ENCODE measurements around the gene MYH7. TPM values are rescaled to one million over a fixed set of nuclear protein-coding genes. Genes with fewer than 3 reads are reported as not detected.
"Not testable (repeated sequence)": the region's sequence is repeated elsewhere in the genome, so short reads cannot be mapped to it uniquely, and the experiment has no call there.

MYH7 gene
- total RNA-seq, 4 donors from 2014 or later, result 0.27 TPM; not detected in 3

GRCh38 chr14:23389396-23389795 lies 46.1 kb downstream of the MYH7 start:
- no peak for TF ChIP-seq POLR2A (IDR thresholded peaks at IDR 0.05)
- TF ChIP-seq, protein P1, sequence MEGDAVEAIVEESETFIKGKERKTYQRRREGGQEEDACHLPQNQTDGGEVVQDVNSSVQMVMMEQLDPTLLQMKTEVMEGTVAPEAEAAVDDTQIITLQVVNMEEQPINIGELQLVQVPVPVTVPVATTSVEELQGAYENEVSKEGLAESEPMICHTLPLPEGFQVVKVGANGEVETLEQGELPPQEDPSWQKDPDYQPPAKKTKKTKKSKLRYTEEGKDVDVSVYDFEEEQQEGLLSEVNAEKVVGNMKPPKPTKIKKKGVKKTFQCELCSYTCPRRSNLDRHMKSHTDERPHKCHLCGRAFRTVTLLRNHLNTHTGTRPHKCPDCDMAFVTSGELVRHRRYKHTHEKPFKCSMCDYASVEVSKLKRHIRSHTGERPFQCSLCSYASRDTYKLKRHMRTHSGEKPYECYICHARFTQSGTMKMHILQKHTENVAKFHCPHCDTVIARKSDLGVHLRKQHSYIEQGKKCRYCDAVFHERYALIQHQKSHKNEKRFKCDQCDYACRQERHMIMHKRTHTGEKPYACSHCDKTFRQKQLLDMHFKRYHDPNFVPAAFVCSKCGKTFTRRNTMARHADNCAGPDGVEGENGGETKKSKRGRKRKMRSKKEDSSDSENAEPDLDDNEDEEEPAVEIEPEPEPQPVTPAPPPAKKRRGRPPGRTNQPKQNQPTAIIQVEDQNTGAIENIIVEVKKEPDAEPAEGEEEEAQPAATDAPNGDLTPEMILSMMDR (IDR thresholded peaks at IDR 0.05), result no peak
- WGBS, 2 donors, result 70 to 74% methylated on average over 10 to 12 of the region's 12 CpGs
- DNase-seq, result no peak
- Histone ChIP-seq H3K27ac (no peak overlapping the region), H3K4me3 (replicated peaks in 1 of 3) (no peak overlapping the region), H3K36me3 (no peaks in the 10 kb centered on the region), H3K4me1 (no peaks in the 10 kb centered on the region), H3K9me3 (no peaks in the 10 kb centered on the region), H3K27me3 (no peaks in the 10 kb centered on the region)
- intact Hi-C loops (cut with DNase I), result loop anchor here (10.0 kb wide), 1 partner anchor 275 kb away; the partner anchor contains the start of gene CEBPE

DNA sequence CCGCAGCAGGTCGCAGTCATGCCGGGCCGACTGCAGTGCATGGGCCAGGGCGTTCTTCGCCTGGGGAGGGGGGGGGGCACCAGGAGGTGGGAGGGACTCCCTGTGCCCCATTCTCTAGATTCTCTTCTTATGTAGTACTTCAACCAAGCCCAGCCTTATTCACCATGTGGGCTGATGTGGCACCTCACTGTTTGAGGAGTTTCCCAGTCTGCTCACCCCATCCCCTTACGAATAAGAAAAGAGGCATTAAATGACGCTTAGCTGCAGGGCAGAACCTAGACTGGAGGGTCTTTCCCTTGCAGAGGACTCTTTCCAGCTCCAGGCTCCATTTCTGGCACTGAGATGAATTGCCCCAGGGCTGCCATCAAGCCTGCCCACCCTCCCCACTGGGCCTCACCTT lies 46.5 kb downstream of the MYH7 start:
- TF ChIP-seq POLR2A (IDR thresholded peaks at IDR 0.05), result no peak
- TF ChIP-seq, protein P1 (IDR thresholded peaks at IDR 0.05), result no peak
- 87 to 88% methylated on average over 8 of the region's 8 CpGs for WGBS, 2 donors
- Histone ChIP-seq H3K36me3 (no peaks in the 10 kb centered on the region), H3K27me3 (no peaks in the 10 kb centered on the region), H3K4me3 (replicated peaks in 1 of 3) (no peak overlapping the region), H3K9me3 (no peaks in the 10 kb centered on the region), H3K27ac (no peak overlapping the region), H3K4me1 (no peaks in the 10 kb centered on the region)
- intact Hi-C loops (cut with DNase I), result loop anchor here (10.0 kb wide), 1 partner anchor 274 kb away; the partner anchor contains the start of gene CEBPE
- no peak for DNase-seq

DNA sequence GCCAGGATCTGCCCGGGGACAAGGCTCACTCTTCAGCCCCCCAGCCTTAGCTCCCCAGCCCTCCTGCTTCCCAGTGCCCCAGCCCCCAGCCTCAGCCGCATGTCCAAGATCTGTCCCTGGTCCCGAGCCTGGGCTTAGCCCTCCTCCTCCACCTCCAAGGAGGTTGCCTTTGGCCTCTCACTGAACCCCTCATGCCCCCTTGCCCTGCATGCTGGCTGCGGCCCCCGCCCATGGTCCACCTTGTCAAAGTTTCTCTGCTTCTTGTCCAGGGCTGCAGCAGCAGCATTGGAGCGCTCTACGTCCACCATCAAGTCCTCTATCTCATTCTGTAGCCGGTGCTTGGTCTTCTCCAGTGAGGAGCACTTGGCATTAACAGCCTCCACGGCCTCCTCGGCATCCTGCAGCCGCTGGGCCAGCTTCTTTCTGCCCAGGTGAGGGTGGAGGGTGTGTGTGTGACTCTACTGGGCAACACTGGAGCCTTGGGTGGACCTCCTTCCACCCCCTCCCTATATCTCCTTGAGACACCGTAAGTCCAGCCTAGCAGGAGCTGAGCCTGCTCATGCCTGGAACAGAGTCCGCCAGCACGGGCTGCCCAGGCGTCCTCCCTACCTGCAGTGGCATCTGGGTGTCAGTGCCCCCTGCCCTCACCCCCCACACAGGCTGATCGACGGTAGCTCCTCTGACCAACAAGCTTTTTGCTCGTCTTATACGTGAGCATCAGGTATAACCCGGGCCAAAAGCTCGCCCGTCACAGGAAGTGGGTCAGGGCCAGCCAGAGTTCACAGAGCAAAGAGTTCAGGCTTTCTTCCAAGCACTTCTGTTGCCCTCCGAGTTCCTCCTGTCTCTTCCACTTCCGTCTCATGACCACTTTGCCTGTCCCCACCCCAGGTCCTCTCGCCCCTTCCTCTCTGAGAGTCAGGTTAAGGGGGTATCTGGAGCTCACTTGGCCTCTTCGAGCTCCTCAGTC lies 47.3 kb downstream of the MYH7 start:
- WGBS, 2 donors, result 70 to 77% methylated on average over 23 to 26 of the region's 26 CpGs
- intact Hi-C loops (cut with DNase I), result loop anchor here (10.0 kb wide), 1 partner anchor 273 kb away; the partner anchor contains the start of gene CEBPE
- TF ChIP-seq, protein P1 (IDR thresholded peaks at IDR 0.05), result no peak
- no peak for TF ChIP-seq POLR2A (IDR thresholded peaks at IDR 0.05)

DNA sequence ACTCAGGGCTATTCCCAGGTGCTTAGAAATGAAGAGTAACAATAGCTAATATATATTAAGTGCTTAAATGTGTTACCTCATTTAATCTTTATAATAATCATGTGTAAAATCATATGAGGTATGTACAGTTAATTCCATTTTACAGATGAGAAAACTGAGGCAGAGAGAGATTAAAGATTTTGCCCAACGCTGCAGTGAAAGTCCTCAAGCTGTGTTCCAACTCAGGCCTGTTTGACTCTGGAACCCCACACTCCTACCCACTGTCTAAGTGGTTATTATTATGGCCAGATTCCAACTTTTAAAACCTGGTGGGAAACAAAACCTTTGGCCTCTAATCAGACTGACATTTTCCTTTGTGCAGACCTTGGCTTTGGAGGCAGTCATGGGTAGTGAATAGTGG lies 48.5 kb downstream of the MYH7 start:
- Histone ChIP-seq H3K27ac (no peak overlapping the region), H3K27me3 (no peaks in the 10 kb centered on the region), H3K9me3 (no peaks in the 10 kb centered on the region), H3K36me3 (no peaks in the 10 kb centered on the region), H3K4me3 (replicated peaks in 1 of 3) (no peak overlapping the region), H3K4me1 (no peaks in the 10 kb centered on the region)
- TF ChIP-seq, protein P1 (IDR thresholded peaks at IDR 0.05), result no peak
- no peak for TF ChIP-seq POLR2A (IDR thresholded peaks at IDR 0.05)
- 83 to 84% methylated on average over 1 of the region's 1 CpG for WGBS, 2 donors
- no peak for DNase-seq
- intact Hi-C loops (cut with DNase I), result loop anchor here (10.0 kb wide), 1 partner anchor 272 kb away; the partner anchor contains the start of gene CEBPE

More for the DNA sequence above, 47.3 kb downstream of the MYH7 start:
- Histone ChIP-seq H3K4me3 (replicated peaks in 1 of 3) (no peak overlapping the region), H3K27ac (no peak overlapping the region), H3K9me3 (no peaks in the 10 kb centered on the region), H3K27me3 (no peaks in the 10 kb centered on the region), H3K36me3 (no peaks in the 10 kb centered on the region), H3K4me1 (no peaks in the 10 kb centered on the region)
- DNase-seq, result no peak

GRCh38 chr14:23386266-23386657 lies 49.2 kb downstream of the MYH7 start:
- H3K9me3 ChIP-seq; H3K27me3 ChIP-seq; H3K4me3 ChIP-seq (replicated peaks in 1 of 3); H3K36me3 ChIP-seq; H3K4me1 ChIP-seq; H3K27ac ChIP-seq; DNase-seq: not testable (repeated sequence)
- 83 to 91% methylated on average over 17 of the region's 17 CpGs for WGBS, 2 donors
- intact Hi-C loops (cut with DNase I), result loop anchor here (10.0 kb wide), 1 partner anchor 271 kb away; the partner anchor contains the start of gene CEBPE

Measured in thyroid gland (tissue), 4 donors.